Measurements from ENCODE around the gene YWHAH.

- no peak for TF ChIP-seq CTCF (IDR thresholded peaks at IDR 0.05; ENCODE audit: low read depth, low read length, missing input control)
- TF ChIP-seq TAF1 (conservative IDR thresholded peaks at IDR 0.05) = no peak
- TF ChIP-seq GABPA (IDR thresholded peaks at IDR 0.05 in 1 of 2, conservative IDR thresholded peaks at IDR 0.05 in 1 of 2) = no peak
- TF ChIP-seq EGR1 (IDR thresholded peaks at IDR 0.05; ENCODE audit: low read depth in 2 of 2) = no peak
- TF ChIP-seq, protein P1, sequence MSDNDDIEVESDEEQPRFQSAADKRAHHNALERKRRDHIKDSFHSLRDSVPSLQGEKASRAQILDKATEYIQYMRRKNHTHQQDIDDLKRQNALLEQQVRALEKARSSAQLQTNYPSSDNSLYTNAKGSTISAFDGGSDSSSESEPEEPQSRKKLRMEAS (IDR thresholded peaks at IDR 0.05) = no peak
- no peak for TF ChIP-seq RAD21 (IDR thresholded peaks at IDR 0.05)
- TF ChIP-seq JUND (IDR thresholded peaks at IDR 0.05) = no peak
- TF ChIP-seq, protein P2, sequence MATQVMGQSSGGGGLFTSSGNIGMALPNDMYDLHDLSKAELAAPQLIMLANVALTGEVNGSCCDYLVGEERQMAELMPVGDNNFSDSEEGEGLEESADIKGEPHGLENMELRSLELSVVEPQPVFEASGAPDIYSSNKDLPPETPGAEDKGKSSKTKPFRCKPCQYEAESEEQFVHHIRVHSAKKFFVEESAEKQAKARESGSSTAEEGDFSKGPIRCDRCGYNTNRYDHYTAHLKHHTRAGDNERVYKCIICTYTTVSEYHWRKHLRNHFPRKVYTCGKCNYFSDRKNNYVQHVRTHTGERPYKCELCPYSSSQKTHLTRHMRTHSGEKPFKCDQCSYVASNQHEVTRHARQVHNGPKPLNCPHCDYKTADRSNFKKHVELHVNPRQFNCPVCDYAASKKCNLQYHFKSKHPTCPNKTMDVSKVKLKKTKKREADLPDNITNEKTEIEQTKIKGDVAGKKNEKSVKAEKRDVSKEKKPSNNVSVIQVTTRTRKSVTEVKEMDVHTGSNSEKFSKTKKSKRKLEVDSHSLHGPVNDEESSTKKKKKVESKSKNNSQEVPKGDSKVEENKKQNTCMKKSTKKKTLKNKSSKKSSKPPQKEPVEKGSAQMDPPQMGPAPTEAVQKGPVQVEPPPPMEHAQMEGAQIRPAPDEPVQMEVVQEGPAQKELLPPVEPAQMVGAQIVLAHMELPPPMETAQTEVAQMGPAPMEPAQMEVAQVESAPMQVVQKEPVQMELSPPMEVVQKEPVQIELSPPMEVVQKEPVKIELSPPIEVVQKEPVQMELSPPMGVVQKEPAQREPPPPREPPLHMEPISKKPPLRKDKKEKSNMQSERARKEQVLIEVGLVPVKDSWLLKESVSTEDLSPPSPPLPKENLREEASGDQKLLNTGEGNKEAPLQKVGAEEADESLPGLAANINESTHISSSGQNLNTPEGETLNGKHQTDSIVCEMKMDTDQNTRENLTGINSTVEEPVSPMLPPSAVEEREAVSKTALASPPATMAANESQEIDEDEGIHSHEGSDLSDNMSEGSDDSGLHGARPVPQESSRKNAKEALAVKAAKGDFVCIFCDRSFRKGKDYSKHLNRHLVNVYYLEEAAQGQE (IDR thresholded peaks at IDR 0.05) = no peak
- no peak for TF ChIP-seq ZBTB33 (IDR thresholded peaks at IDR 0.05)
- TF ChIP-seq ATF3 (IDR thresholded peaks at IDR 0.05) = no peak
Observed at GRCh38 chr22:31987218-31987617, 42.9 kb downstream of the YWHAH start.
